PFSK-1 (cell line): Measurements from ENCODE around the gene INSYN2B.

Experiments
- FOXP2 ChIP-seq: optimal IDR thresholded peaks from 2 replicates; pipeline ENCODE3; 2011; ENCODE audit warnings: borderline replicate concordance, control low read depth, inconsistent platforms; ENCODE audit not compliant: insufficient read depth; ENCODE audit errors: extremely low read length, extremely low read depth
- POLR2AphosphoS5 ChIP-seq: IDR thresholded peaks from 2 replicates; pipeline ENCODE4 v1.6.1; 2012; ENCODE audit warnings: low read depth, mild to moderate bottlenecking, control low read depth, low read length, moderate library complexity
- SIN3A ChIP-seq: IDR thresholded peaks from 2 replicates; pipeline ENCODE4 v1.6.1; 2012; ENCODE audit warnings: mild to moderate bottlenecking, low read length, moderate library complexity, borderline replicate concordance; ENCODE audit not compliant: insufficient read depth
- TAF1 ChIP-seq: IDR thresholded peaks from 2 replicates; pipeline ENCODE4 v1.6.1; 2012; ENCODE audit warnings: low read length, control low read depth, borderline replicate concordance; ENCODE audit not compliant: insufficient read depth
- TF ChIP-seq, protein P1 (sequence below), 2 experiments: IDR thresholded peaks; 2 replicates each; pipeline versions ENCODE4 v1.6.1 to v1.8.0; 2011 to 2012; ENCODE audit warnings: low read depth in 2 of 2, low read length in 2 of 2, control low read depth in 1 of 2, inconsistent platforms in 1 of 2, mild to moderate bottlenecking in 1 of 2, moderate library complexity in 1 of 2; ENCODE audit not compliant: insufficient read depth in 1 of 2

The INSYN2B gene

DNA sequence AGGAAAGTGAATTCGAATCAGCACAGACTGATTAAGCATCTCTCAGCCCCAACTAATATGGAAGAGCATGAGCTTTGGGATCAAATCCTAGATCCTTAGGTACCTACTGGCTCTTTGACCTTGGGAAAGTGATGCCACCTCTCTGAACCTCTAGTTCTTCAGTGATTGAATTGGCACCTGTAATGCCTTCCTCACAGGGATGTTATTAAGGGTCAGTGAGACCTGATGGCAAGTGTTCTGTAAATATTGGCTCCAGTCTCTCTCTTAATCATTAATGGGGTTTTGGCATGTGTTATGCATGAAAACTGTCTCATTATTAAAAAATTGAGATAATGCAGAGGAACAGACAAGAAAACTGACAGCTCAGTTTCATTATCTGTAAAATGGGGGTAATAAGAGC lies 115.8 kb downstream of the INSYN2B start:
- TF ChIP-seq POLR2AphosphoS5: no peak
- TF ChIP-seq, protein P1, sequence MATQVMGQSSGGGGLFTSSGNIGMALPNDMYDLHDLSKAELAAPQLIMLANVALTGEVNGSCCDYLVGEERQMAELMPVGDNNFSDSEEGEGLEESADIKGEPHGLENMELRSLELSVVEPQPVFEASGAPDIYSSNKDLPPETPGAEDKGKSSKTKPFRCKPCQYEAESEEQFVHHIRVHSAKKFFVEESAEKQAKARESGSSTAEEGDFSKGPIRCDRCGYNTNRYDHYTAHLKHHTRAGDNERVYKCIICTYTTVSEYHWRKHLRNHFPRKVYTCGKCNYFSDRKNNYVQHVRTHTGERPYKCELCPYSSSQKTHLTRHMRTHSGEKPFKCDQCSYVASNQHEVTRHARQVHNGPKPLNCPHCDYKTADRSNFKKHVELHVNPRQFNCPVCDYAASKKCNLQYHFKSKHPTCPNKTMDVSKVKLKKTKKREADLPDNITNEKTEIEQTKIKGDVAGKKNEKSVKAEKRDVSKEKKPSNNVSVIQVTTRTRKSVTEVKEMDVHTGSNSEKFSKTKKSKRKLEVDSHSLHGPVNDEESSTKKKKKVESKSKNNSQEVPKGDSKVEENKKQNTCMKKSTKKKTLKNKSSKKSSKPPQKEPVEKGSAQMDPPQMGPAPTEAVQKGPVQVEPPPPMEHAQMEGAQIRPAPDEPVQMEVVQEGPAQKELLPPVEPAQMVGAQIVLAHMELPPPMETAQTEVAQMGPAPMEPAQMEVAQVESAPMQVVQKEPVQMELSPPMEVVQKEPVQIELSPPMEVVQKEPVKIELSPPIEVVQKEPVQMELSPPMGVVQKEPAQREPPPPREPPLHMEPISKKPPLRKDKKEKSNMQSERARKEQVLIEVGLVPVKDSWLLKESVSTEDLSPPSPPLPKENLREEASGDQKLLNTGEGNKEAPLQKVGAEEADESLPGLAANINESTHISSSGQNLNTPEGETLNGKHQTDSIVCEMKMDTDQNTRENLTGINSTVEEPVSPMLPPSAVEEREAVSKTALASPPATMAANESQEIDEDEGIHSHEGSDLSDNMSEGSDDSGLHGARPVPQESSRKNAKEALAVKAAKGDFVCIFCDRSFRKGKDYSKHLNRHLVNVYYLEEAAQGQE (IDR thresholded peaks at IDR 0.05; ENCODE audit: insufficient read depth in 1 of 2, low read depth in 2 of 2, low read length in 2 of 2): no peak
- TF ChIP-seq TAF1: no peak
- TF ChIP-seq FOXP2: no peak
- TF ChIP-seq SIN3A: no peak

GRCh38 chr5:169862391-169862811 lies 117.9 kb downstream of the INSYN2B start:
- TF ChIP-seq FOXP2: no peak

- TF ChIP-seq FOXP2: no peak
- no peak for TF ChIP-seq TAF1
- no peak for TF ChIP-seq SIN3A
- TF ChIP-seq, protein P1 (IDR thresholded peaks at IDR 0.05; ENCODE audit: insufficient read depth in 1 of 2, low read depth in 2 of 2, low read length in 2 of 2): no peak
- TF ChIP-seq POLR2AphosphoS5: no peak
Measured at GRCh38 chr5:169861934-169862333, 118.4 kb downstream of the INSYN2B start.

- TF ChIP-seq FOXP2 (no peak), SIN3A (no peak), POLR2AphosphoS5 (no peak), TAF1 (no peak)
- TF ChIP-seq, protein P1 (IDR thresholded peaks at IDR 0.05; ENCODE audit: insufficient read depth in 1 of 2, low read depth in 2 of 2, low read length in 2 of 2): no peak
Measured at GRCh38 chr5:169861433-169861832, 118.9 kb downstream of the INSYN2B start.

DNA sequence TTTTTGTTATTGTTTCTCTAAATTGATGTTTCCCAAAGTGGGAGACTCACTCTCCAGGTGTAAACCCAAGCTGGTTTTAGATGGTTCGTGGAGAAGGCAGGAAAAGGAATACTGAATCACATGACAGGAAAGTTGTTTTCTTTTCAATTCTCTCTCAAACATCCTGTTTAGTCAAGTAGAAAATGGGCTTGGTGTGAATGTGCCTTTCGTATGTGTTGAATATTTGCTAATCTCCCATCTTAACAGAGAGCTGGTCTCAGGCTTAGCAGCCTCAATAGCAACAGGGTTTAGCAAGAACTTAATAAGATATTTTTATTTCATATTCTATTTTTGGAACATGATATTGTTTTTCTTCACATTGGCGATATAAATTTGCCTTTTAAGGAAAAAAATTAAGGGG lies 119.7 kb downstream of the INSYN2B start:
- TF ChIP-seq POLR2AphosphoS5 (no peak), SIN3A (no peak)
- TF ChIP-seq, protein P1 (IDR thresholded peaks at IDR 0.05; ENCODE audit: insufficient read depth in 1 of 2, low read depth in 2 of 2, low read length in 2 of 2): no peak

DNA sequence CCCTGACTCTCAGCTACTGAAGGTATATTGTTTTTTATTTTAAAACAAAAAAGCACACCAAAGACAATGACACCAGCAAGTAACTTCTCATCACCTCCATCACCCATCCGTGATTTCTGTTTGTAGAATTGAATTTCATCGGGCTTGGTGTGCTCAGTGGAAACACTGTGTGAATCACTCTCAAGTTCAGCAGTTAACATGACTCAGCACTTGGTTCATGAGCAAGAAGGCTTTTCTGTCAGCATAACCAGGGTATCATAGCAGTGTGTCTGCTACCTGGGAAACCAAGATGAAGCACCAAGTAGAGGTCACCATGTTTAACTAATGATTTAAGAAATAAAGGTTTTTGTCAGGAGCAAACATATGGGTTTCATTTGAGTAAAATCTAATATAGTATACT lies 123.7 kb downstream of the INSYN2B start:
- TF ChIP-seq, protein P1 (IDR thresholded peaks at IDR 0.05; ENCODE audit: insufficient read depth in 1 of 2, low read depth in 2 of 2, low read length in 2 of 2): no peak
- TF ChIP-seq POLR2AphosphoS5 (no peak), SIN3A (no peak), TAF1 (no peak), FOXP2 (no peak)
